GM21723 (cell line): ENCODE measurements around the gene PTMA.
"Not testable (repeated sequence)": the region's sequence is repeated elsewhere in the genome, so short reads cannot be mapped to it uniquely, and the experiment has no call there.

Source experiments
- ATAC-seq: cut with Tn5 transposase; IDR thresholded peaks from one replicate; pipeline ENCODE4 v1.9.1; 2021; ENCODE audit warnings: mild to moderate bottlenecking, moderate library complexity; ENCODE audit not compliant: unreplicated experiment

The PTMA gene

GRCh38 chr2:231691251-231691772, 17.0 kb upstream of the PTMA start:
- ATAC-seq = no peak

GRCh38 chr2:231692847-231693246, 15.5 kb upstream of the PTMA start:
- no peak for ATAC-seq

GRCh38 chr2:231693956-231694355, 14.4 kb upstream of the PTMA start:
- ATAC-seq = no peak

DNA sequence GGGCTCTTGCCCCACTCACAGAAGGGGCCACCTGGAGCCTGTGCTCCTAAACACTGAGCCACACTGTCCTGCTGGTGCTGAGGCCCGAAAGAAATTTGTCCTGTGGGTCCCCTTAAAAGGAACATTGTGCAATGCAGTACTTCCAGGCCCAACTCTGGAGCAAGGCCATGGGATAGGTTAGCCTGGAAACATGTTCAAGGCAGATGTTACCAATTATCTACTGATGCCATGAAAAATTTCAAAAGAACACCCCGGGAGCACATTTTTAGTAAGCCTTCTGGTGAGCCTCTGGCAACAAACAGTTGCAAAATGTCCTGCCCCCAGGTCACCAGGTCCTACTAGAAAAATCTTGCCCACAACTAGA, 12.3 kb upstream of the PTMA start:
- ATAC-seq = no peak

GRCh38 chr2:231699006-231699405, 9.3 kb upstream of the PTMA start:
- no peak for ATAC-seq

DNA sequence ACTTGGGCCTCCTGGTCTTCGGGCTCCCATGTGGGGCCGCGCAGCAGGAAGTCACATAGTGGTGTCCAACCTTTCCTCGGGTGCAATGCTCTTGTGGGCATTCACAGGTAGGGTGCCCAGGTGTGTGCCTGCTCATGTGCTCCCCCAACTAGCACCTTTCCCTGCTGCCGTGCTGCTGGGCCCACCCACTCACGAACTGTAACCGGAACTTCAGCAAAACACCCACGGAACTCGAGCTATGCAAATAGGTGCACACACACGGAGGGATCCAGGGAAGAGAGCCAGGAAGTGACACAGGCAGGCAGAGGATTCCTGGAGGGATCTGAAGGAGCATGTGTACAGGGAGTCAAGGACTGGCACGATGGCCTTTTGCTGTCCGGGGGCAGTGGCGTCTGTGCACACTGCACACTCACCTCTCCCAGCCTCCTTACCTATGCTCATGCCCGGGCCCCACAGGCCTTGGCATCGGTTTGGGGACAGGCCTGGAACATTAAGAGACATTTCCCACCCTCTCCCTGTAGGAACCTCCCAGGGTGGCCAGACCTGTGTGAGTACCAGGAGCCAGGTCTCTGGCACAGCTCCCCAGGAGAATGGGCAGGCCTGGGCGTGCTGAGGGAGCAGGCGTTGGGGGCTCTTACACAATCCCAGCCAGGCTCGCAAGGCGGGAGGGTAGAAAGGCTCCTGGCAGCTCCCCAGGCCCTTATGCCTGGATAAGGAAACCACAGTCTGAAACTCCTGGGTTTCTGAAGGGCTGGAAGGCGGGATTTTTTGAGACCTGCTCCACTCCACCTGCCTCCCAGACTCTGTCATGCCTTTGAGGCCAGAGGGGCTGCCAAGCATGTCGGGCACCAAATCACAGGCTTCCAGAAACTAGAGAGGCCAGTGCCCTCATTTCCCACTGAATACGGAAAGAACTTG, 6.6 kb upstream of the PTMA start:
- ATAC-seq = no peak

DNA sequence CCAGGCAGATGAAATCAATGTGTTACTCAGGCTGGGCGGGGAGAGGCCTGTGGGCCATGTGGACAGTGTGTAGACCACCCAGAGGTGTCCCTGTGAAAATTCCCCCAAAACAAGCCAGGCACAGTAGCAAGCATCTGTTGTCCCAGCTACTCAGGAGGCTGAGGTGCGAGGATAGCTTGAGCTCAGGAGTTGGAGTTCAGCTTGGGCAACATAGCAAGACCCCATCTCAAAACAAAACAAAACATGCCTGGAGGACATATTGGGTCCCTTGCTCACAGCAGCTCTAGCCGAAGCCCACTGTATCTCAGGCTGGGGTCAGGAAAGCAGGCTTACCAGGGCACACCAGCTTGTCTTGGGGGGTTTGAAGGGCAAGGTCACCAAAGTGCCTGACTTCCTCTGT, 4.3 kb upstream of the PTMA start:
- ATAC-seq = no peak

DNA sequence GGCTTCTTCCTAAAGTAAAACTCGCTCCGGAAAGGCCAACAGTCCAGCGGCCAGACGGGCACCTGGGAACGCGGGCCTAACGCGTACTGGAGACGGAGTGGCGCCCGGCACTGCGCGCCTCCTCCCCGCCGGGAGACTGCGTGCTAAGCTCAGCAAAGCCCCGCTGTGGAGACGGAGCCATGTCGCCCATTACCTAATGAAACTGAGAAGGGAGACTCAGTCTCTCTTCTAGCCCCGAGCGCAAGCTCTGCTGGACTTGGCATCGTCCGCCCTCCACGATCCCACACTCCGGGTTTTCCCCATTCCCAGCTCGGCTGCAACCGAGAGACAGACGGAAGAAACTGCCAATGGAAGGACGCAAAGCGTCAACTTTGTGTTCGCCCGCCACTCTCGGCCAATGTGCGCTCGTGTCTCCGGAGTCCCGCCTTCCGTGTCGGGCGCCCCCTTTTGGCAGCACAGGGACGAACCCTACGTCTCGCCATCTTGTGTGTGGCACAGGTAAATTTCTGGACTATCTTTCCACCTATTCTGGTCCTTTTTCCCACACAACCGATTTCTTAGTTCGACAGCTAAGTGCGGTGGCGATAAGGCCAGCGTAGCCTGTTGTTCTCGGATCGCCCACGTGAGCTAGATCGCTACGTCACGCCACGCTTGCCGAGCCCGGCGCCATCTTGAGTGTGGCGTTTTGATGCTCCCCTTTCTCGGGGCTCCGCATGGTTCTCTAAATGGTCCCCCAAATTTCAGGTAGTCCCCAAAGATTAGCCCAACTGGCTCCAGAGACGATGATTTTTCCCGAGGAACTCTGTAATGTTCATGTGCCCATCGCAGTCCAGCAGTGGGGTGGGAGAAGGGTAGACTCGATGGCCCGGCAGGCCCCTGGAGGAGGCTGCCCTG, 1.3 kb upstream of the PTMA start:
- peak; percentile 41 for ATAC-seq

DNA sequence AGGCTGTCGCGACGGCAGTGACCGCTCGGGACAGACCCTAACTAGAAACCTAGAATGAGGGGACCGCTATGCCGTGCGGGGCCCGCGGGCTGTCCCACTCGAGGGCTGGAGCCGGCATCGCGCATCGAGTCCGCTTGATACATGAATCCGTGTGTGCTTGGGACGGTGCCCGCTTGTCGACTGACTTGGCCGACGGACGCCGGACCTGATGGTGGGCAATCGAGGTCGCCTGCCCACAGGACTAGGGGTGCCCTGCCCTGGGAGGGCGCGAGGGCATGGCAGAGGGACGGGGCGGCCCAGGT, 749 bp upstream of the PTMA start:
- peak; percentile 1 for ATAC-seq

- no peak for ATAC-seq
Observed at GRCh38 chr2:231708773-231709635, 679 bp downstream of the PTMA start.

DNA sequence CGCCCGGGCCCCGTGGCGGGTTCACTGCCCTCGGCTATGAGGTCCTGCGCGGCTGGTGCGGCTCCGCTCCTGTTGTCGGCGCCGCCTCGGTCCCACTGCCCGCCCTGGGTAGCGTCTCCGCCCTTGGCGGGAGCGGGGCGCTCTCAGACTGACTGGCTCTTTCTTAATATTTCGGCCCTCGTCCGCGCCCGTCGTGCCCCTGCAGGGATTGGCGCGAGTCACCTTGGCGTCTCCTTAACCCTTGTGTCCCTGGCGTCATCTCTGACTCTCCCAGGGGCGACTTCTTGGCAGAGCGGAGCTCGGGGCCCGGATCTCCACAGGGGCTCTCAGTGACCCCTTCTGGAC, 1.3 kb downstream of the PTMA start:
- ATAC-seq = no peak

DNA sequence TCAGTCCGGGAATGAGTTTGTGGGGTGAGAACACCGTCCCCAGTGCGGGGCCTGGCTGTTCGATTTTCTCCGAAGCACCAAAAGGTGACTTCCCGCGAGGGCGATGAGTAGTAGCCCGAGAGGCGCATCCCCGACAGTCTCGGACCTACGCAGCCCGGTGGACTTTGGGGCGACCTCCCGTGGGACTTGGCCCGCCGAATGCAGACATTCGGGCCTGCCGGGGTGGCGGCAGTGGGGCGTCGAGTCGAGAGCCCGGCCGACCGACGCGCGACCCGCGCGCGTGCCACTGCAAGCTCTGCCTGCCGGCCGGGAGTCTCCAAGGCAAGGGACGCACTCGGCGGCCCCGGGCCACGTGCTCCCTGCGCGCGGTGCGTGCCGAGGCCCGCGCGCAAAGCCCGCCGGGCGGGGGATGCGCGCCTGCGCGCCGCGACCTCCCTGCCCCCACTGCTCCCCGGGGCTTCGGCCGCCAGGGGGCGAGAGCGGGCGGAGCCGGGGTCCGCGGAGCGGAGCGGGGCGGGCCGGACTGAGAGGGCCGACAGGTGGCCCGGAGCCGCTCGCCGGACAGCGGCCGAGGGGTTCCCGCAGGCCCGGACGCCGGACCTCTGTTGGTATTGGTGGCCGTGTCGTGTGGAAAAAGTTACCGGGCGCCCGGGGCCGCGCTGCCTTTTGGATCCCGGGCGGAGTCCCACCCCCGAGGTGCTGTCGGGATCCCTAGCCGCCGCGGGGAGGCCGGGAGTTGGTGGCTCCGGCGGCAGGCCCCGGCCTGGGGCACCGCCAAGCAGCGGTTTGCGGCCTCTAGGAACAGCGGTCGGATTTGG, 1.9 kb downstream of the PTMA start:
- peak; percentile 9 for ATAC-seq

DNA sequence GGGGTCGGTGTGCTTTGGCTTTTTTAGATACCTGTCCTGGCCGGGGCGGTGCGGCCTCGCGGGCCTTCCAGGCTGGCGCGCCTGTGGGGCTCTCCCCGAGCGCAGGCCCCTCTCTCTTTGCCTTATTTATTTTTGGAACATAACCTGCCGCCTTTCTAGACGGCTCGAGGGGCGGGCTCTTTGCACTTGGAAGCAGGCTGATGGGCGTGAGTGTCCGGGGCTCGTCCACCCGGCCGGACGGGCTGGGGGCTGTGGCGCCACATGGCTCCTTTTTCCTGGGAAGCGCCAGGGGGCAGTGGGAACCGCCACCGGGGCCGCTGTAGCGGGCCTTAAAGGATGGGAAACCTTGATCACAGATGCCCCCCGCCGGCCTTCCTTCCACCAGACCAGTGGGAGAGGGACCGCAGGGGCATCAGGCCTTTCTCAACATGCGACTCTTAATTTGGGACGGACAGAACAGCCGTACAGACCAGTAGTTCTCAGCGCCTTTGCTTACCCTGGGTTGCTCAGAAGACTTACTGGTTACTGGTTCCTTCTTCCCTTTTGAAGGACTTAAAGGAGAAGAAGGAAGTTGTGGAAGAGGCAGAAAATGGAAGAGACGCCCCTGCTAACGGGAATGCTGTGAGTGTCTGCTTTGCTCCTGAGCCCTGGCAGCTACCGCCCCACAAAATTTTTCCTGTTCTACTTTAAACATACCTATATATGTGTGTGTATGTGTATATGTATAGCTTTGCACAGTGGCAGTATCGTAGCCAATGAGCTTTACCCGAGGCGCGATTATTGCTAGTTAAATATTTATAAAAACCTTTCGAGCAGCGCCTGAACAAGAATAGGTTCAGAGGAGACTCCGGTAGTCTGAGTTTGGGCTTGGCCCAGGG, 2.7 kb downstream of the PTMA start:
- no peak for ATAC-seq

GRCh38 chr2:231711677-231712450, 3.5 kb downstream of the PTMA start:
- ATAC-seq = no peak

GRCh38 chr2:231712451-231713021, 4.2 kb downstream of the PTMA start:
- not testable (repeated sequence) for ATAC-seq

DNA sequence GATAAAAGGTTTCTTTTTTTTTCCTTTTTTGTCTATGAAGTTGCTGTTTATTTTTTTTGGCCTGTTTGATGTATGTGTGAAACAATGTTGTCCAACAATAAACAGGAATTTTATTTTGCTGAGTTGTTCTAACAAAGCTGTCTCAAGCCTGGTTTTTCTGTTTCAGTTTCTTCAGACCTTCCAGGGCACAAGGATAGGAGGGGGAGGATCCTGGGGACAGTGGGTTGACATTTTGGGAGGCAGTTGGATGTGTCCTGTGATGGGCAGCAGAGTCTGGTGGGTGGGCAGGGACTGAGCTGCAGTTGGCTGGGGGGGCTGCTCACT, 5.0 kb downstream of the PTMA start:
- not testable (repeated sequence) for ATAC-seq

- ATAC-seq = peak; percentile 34
Observed at GRCh38 chr2:231713730-231714638, 5.7 kb downstream of the PTMA start.
